ENCODE data around the gene ZNF574. TPM values are rescaled to one million over a fixed set of nuclear protein-coding genes. Genes with fewer than 3 reads are reported as not detected.
A peak's percentile ranks its signal among the peaks of the same experiment; 100 is the strongest.

Gene ZNF574
- polyA plus RNA-seq, 3 donors = 3.3 to 9.6 (median 4.9) TPM

DNA sequence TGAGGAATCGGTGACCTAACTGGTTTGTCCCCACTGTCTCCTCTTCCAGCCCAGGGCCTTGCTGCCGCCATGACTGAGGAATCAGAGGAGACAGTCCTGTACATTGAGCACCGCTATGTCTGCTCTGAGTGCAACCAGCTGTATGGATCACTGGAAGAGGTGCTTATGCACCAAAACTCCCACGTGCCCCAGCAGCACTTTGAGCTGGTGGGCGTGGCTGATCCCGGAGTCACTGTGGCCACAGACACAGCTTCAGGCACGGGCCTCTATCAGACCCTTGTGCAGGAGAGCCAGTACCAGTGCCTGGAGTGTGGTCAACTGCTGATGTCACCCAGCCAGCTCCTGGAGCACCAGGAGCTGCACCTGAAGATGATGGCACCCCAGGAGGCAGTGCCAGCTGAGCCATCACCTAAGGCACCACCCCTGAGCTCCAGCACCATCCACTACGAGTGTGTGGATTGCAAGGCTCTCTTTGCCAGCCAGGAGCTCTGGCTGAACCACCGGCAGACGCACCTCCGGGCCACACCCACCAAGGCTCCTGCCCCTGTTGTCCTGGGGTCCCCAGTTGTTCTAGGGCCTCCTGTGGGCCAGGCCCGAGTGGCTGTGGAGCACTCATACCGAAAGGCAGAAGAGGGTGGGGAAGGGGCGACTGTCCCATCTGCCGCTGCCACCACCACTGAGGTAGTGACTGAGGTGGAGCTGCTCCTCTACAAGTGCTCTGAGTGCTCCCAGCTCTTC, 2.7 kb downstream of the ZNF574 start:
- H3K27me3 Mint-ChIP-seq (ENCODE audit: low read depth in 3 of 3) = peaks cover 0 to 4% (median 3%) of the 10 kb centered on the region in 3 donors
- no peaks in the 10 kb centered on the region for H3K9me3 ChIP-seq (replicated peaks in 1 of 2; ENCODE audit: control insufficient read depth in 1 of 2, insufficient read depth in 1 of 2, low read length in 2 of 2)
- intact Hi-C loops (cut with micrococcal nuclease) = no loop called here
- no peak overlapping the region for H3K9ac ChIP-seq (ENCODE audit: insufficient read depth, low read length, poor library complexity, severe bottlenecking)
- H3K4me1 ChIP-seq (ENCODE audit: control insufficient read depth in 1 of 2, insufficient read depth in 2 of 2, low read length in 2 of 2) = peaks cover 17 to 25% of the 10 kb centered on the region in 2 donors
- H3K4me2 ChIP-seq (replicated peaks; ENCODE audit: extremely low read depth, low read length, poor library complexity, severe bottlenecking) = no peak overlapping the region
- H3K79me2 ChIP-seq (ENCODE audit: insufficient read depth, low read length) = peaks cover 44% of the 10 kb centered on the region
- no peak overlapping the region for H3K27ac ChIP-seq (ENCODE audit: low read depth in 1 of 2, low read length in 2 of 2)
- H3K36me3 Mint-ChIP-seq = peaks cover 32 to 46% of the 10 kb centered on the region in 2 donors
- H3K4me1 Mint-ChIP-seq = peaks cover 31% of the 10 kb centered on the region
- WGBS (ENCODE audit: insufficient coverage) = 91% methylated on average over 15 of the region's 15 CpGs
- H2AFZ ChIP-seq (ENCODE audit: insufficient read depth, low read depth, low read length, poor library complexity, severe bottlenecking) = no peak overlapping the region
- TF ChIP-seq, protein P1, sequence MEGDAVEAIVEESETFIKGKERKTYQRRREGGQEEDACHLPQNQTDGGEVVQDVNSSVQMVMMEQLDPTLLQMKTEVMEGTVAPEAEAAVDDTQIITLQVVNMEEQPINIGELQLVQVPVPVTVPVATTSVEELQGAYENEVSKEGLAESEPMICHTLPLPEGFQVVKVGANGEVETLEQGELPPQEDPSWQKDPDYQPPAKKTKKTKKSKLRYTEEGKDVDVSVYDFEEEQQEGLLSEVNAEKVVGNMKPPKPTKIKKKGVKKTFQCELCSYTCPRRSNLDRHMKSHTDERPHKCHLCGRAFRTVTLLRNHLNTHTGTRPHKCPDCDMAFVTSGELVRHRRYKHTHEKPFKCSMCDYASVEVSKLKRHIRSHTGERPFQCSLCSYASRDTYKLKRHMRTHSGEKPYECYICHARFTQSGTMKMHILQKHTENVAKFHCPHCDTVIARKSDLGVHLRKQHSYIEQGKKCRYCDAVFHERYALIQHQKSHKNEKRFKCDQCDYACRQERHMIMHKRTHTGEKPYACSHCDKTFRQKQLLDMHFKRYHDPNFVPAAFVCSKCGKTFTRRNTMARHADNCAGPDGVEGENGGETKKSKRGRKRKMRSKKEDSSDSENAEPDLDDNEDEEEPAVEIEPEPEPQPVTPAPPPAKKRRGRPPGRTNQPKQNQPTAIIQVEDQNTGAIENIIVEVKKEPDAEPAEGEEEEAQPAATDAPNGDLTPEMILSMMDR (IDR thresholded peaks at IDR 0.05) = no peak
- peaks cover 0 to 2% (median 0%) of the 10 kb centered on the region in 7 donors for H3K9me3 Mint-ChIP-seq
- no peaks in the 10 kb centered on the region for H3K27me3 ChIP-seq (ENCODE audit: control insufficient read depth in 2 of 2, insufficient read depth in 2 of 2, low read length in 2 of 2)
- no peak overlapping the region for H3K4me3 ChIP-seq (replicated peaks in 1 of 3; ENCODE audit: low read depth in 2 of 3, low read length in 3 of 3)
- peaks cover 53% of the 10 kb centered on the region for H4K20me1 ChIP-seq (ENCODE audit: insufficient read depth, low read length)
- DNase-seq = no peak
- H3K27ac Mint-ChIP-seq = peak overlapping the region in 3 of 7 donors; percentile 25 to 60 (median 56)
- H3K36me3 ChIP-seq (replicated peaks in 1 of 2; ENCODE audit: control insufficient read depth in 1 of 2, insufficient read depth in 2 of 2, low read length in 2 of 2) = peaks cover 35 to 43% of the 10 kb centered on the region in 2 donors
- H3K4me3 Mint-ChIP-seq = no peak overlapping the region

DNA sequence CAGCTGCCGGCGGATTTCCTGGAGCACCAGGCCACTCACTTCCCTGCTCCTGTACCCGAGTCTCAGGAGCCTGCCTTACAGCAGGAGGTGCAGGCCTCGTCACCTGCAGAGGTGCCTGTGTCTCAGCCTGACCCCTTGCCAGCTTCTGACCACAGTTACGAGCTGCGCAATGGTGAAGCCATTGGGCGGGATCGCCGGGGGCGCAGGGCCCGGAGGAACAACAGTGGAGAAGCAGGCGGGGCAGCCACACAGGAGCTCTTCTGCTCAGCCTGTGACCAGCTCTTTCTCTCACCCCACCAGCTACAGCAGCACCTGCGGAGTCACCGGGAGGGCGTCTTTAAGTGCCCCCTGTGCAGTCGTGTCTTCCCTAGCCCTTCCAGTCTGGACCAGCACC, 3.3 kb downstream of the ZNF574 start:
- Histone ChIP-seq H3K4me2 (replicated peaks; ENCODE audit: extremely low read depth, low read length, poor library complexity, severe bottlenecking) (no peak overlapping the region), H4K20me1 (ENCODE audit: insufficient read depth, low read length) (peaks cover 53% of the 10 kb centered on the region), H3K36me3 (replicated peaks in 1 of 2; ENCODE audit: control insufficient read depth in 1 of 2, insufficient read depth in 2 of 2, low read length in 2 of 2) (peaks cover 35 to 43% of the 10 kb centered on the region in 2 donors), H3K79me2 (ENCODE audit: insufficient read depth, low read length) (peaks cover 44% of the 10 kb centered on the region), H3K27ac (ENCODE audit: low read depth in 1 of 2, low read length in 2 of 2) (no peak overlapping the region), H3K4me3 (replicated peaks in 1 of 3; ENCODE audit: low read depth in 2 of 3, low read length in 3 of 3) (no peak overlapping the region), H3K27me3 (ENCODE audit: control insufficient read depth in 2 of 2, insufficient read depth in 2 of 2, low read length in 2 of 2) (no peaks in the 10 kb centered on the region), H3K9me3 (replicated peaks in 1 of 2; ENCODE audit: control insufficient read depth in 1 of 2, insufficient read depth in 1 of 2, low read length in 2 of 2) (no peaks in the 10 kb centered on the region), H3K4me1 (ENCODE audit: control insufficient read depth in 1 of 2, insufficient read depth in 2 of 2, low read length in 2 of 2) (peaks cover 17 to 25% of the 10 kb centered on the region in 2 donors), H3K9ac (ENCODE audit: insufficient read depth, low read length, poor library complexity, severe bottlenecking) (no peak overlapping the region), H2AFZ (ENCODE audit: insufficient read depth, low read depth, low read length, poor library complexity, severe bottlenecking) (no peak overlapping the region)
- H3K27me3 Mint-ChIP-seq (ENCODE audit: low read depth in 3 of 3) = peaks cover 0 to 4% (median 3%) of the 10 kb centered on the region in 3 donors
- no peak for DNase-seq
- TF ChIP-seq, protein P1 (IDR thresholded peaks at IDR 0.05) = no peak
- intact Hi-C loops (cut with micrococcal nuclease) = no loop called here
- peak overlapping the region in 2 of 7 donors; percentile 29 to 60 for H3K27ac Mint-ChIP-seq
- H3K4me1 Mint-ChIP-seq = peaks cover 31% of the 10 kb centered on the region
- no peak overlapping the region for H3K4me3 Mint-ChIP-seq
- peaks cover 32 to 46% of the 10 kb centered on the region in 2 donors for H3K36me3 Mint-ChIP-seq
- peaks cover 0 to 2% (median 0%) of the 10 kb centered on the region in 7 donors for H3K9me3 Mint-ChIP-seq
- 86% methylated on average over 16 of the region's 16 CpGs for WGBS (ENCODE audit: insufficient coverage)

All from CD14-positive monocyte (primary cell).